Spleen (tissue), 11 donors: ENCODE data around the gene ERCC2. TPM values are rescaled to one million over a fixed set of nuclear protein-coding genes. Genes with fewer than 3 reads are reported as not detected.

Experiments
- DNase-seq: peaks from one replicate; pipeline ENCODE4 v3.0.0-alpha.2; 2020
- H3K27ac ChIP-seq, 8 donors: fragments of 200-600 bp; sonication (generic) in 7 of 8; 1 replicate in 4 of 8; 2 replicates in 4 of 8; pipeline versions ENCODE4 v1.5.0 to v1.8.0; 2016 to 2021; ENCODE audit warnings: inconsistent platforms in 4 of 8, mild to moderate bottlenecking in 4 of 8, moderate library complexity in 1 of 8
- H3K27me3 ChIP-seq, 7 donors: fragments of 200-600 bp; sonication (generic) in 6 of 7; replicated peaks in 1 of 7; 1 replicate in 4 of 7; 2 replicates in 3 of 7; pipeline versions ENCODE4 v1.5.0 to v1.8.0; 2016 to 2021; ENCODE audit warnings: inconsistent platforms in 3 of 7, mild to moderate bottlenecking in 1 of 7
- H3K36me3 ChIP-seq, 6 donors: fragments of 200-600 bp; sonication (generic) in 5 of 6; 1 replicate in 4 of 6; 2 replicates in 2 of 6; pipeline versions ENCODE4 v1.5.0 to v1.8.0; 2016 to 2021; ENCODE audit warnings: inconsistent platforms in 2 of 6
- H3K4me1 ChIP-seq, 6 donors: fragments of 200-600 bp; sonication (generic) in 5 of 6; 1 replicate in 3 of 6; 2 replicates in 3 of 6; pipeline versions ENCODE4 v1.5.0 to v1.8.0; 2016 to 2021; ENCODE audit warnings: inconsistent platforms in 3 of 6
- H3K4me3 ChIP-seq, 8 donors: fragments of 200-600 bp; sonication (generic) in 7 of 8; 1 replicate in 4 of 8; 2 replicates in 4 of 8; pipeline versions ENCODE4 v1.5.0 to v1.8.0; 2016 to 2021; ENCODE audit warnings: inconsistent platforms in 4 of 8, mild to moderate bottlenecking in 4 of 8, moderate library complexity in 2 of 8
- H3K9me3 ChIP-seq, 8 donors: fragments of 200-600 bp; sonication (generic) in 7 of 8; 1 replicate in 4 of 8; 2 replicates in 4 of 8; pipeline versions ENCODE4 v1.5.0 to v1.8.0; 2016 to 2021; ENCODE audit warnings: inconsistent platforms in 4 of 8
- POLR2A ChIP-seq, 3 donors: fragments of 450-650 bp; IDR thresholded peaks; one replicate each; pipeline ENCODE4 v1.5.1; 2017; ENCODE audit warnings: antibody characterized with exemption in 3 of 3, mild to moderate bottlenecking in 1 of 3
- POLR2AphosphoS5 ChIP-seq, 3 donors: sonication (generic); formaldehyde crosslinking; IDR thresholded peaks; one replicate each; pipeline ENCODE4 v1.5.1; 2017; ENCODE audit warnings: antibody characterized with exemption in 3 of 3
- WGBS, 5 donors: extraction: QIAGEN DNeasy Blood & Tissue Kit in 3 of 5; methylation state at CpG; one replicate each; pipeline versions ENCODE4 v1.1.5 to v1.1.7; 2013 to 2018; 5-methylcytosine and 5-hydroxymethylcytosine counted together
- intact Hi-C: fragments of 100-400 bp; cut with DNase I; formaldehyde crosslinking; loops from one replicate; pipeline ENCODE4 v1.15.0; 2023; ENCODE audit warnings: low total_unique reads
- polyA plus RNA-seq, 3 donors: library from polyadenylated mRNA; stranded (reverse); fragments of 200-250 nt; gene quantifications; one replicate each; pipeline ENCODE4 v1.2.1, GENCODE V29; 2013
- total RNA-seq, 7 donors: library from RNA; depleted of rRNA in 3 of 7; stranded (reverse); fragments of >200 nt in 3 of 7; fragmentation: NEBNext Ultra II Directional in 4 of 7; extraction: Animal tissue kit (Norgen Biotek cat#: 25700) in 4 of 7; gene quantifications; one replicate each; pipeline versions ENCODE4 v1.1.0 to v1.2.1, GENCODE V29; 2016 to 2021
- TF ChIP-seq, protein P1 (sequence below), 11 experiments: fragments of 200-600 bp in 7 of 11; fragments of 450-650 bp in 4 of 11; sonication (generic) in 4 of 11; IDR thresholded peaks in 8 of 11; conservative IDR thresholded peaks in 3 of 11; 1 replicate in 7 of 11; 2 replicates in 4 of 11; pipeline versions ENCODE4 v1.4.0 to v1.8.0; 2016 to 2021; ENCODE audit warnings: antibody characterized with exemption in 11 of 11, inconsistent platforms in 4 of 11, mild to moderate bottlenecking in 1 of 11
- donor health status: healthy with polysubstance abuse.
- donor health status: DM: no; HTN: no; CAD: no; lungs with moderate emphysema.
- donor health status: DM: no; HTN: no; CAD: no.
- donor health status: Bipolar disorder and iron deficiency.
- donor health status: healthy.
- donor health status: DM: no; HTN: no; CAD: no.
- donor health status: DM: yes; HTN: yes; CAD: no.

Gene ERCC2
- total and polyA plus RNA-seq, 10 donors = 11.5 to 22.1 (median 16.0) TPM

DNA sequence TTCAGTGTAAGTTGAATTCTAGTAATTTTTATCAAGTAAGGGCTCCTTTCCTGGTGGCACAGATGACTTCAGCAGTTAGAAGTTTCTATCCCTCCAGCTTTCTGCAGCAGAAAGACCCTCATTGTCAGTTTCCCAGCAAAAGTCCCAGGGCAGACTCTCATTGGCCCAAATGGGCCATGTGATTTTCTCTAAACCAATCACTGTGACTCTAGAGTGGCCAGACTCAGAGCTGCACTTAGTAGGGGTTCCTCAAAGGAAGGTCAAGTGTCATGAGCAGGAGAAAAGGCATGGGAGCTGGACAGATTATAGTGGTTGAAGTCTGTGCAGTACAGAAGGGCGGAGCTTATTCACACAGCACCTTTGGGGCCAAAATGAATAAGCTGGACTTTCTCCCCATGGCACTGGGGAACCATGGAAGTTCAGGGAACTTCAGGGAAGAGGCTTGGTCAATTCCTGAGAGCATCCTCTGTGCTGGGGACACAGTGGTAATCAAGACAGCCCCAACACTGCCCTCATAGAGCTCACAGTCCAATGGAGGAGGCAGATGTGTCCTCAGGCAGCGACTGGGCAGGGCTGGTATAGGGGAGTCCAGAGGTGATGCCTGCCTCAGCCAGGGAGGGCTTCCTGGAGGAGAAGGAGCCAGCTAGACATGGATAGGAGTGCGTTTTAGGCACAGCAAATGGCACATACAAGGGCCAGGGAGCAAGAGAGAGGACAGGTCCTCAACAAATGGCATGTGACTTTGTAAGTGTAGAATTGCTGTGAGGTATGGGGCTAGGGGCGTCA lies 66.0 kb downstream of the ERCC2 start:
- WGBS, 5 donors = 71 to 76% (median 75%) methylated on average over 4 of the region's 4 CpGs
- Histone ChIP-seq H3K27ac (no peak overlapping the region), H3K4me3 (no peak overlapping the region), H3K27me3 (peaks cover 0 to 4% (median 0%) of the 10 kb centered on the region in 7 donors), H3K36me3 (peaks cover 0 to 39% (median 16%) of the 10 kb centered on the region in 6 donors), H3K4me1 (no peaks in the 10 kb centered on the region), H3K9me3 (peaks cover 0 to 8% (median 0%) of the 10 kb centered on the region in 8 donors)
- TF ChIP-seq, protein P1, sequence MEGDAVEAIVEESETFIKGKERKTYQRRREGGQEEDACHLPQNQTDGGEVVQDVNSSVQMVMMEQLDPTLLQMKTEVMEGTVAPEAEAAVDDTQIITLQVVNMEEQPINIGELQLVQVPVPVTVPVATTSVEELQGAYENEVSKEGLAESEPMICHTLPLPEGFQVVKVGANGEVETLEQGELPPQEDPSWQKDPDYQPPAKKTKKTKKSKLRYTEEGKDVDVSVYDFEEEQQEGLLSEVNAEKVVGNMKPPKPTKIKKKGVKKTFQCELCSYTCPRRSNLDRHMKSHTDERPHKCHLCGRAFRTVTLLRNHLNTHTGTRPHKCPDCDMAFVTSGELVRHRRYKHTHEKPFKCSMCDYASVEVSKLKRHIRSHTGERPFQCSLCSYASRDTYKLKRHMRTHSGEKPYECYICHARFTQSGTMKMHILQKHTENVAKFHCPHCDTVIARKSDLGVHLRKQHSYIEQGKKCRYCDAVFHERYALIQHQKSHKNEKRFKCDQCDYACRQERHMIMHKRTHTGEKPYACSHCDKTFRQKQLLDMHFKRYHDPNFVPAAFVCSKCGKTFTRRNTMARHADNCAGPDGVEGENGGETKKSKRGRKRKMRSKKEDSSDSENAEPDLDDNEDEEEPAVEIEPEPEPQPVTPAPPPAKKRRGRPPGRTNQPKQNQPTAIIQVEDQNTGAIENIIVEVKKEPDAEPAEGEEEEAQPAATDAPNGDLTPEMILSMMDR (IDR thresholded peaks at IDR 0.05 in 8 of 11, conservative IDR thresholded peaks at IDR 0.05 in 3 of 11) = no peak
- peak in 1 of 3 donors; percentile 11 for TF ChIP-seq POLR2AphosphoS5 (IDR thresholded peaks at IDR 0.05)
- intact Hi-C loops = no loop called here
- no peak for DNase-seq

DNA sequence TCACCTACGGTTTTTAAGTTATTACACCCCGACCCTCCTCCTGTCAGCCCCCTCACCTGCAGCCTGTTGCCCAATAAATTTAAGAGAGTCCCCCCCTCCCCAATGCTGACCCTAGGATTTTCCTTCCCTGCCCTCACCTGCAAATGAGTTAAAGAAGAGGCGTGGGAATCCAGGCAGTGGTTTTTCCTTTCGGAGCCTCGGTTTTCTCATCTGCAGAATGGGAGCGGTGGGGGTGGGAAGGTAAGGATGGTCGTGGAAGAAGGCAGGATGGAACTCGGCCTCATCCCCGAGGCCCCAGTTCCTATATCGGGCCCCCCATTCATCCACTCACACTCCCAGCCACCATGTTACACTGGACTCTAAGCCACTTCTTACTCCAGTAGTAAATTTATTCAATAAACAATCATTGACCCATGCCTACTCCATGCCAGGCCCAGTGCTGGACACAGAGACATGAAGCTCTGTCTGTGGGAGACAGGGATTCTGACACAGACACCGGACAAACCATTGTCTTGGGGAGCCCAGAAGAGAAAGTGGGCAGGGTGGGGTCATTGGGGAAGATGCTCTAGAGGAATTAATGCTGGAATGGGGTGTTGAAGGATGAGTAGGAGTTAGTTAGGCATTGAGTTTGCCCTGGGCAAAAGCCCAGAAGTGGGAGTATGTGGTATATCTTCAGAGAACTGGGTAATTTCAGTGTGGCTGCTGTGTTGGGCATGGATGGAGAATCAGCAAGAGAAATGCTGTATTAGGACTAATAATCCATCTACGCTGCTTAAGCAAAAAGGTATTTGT lies 66.9 kb downstream of the ERCC2 start:
- DNase-seq = no peak
- peaks cover 0 to 4% (median 0%) of the 10 kb centered on the region in 7 donors for H3K27me3 ChIP-seq
- intact Hi-C loops = no loop called here
- no peak overlapping the region for H3K27ac ChIP-seq
- no peaks in the 10 kb centered on the region for H3K4me1 ChIP-seq
- H3K36me3 ChIP-seq = peaks cover 0 to 47% (median 17%) of the 10 kb centered on the region in 6 donors
- 93 to 98% (median 93%) methylated on average over 12 of the region's 12 CpGs for WGBS, 5 donors
- TF ChIP-seq POLR2A (IDR thresholded peaks at IDR 0.05) (no peak), POLR2AphosphoS5 (IDR thresholded peaks at IDR 0.05) (no peak)
- TF ChIP-seq, protein P1 (IDR thresholded peaks at IDR 0.05 in 8 of 11, conservative IDR thresholded peaks at IDR 0.05 in 3 of 11) = no peak
- H3K9me3 ChIP-seq = peaks cover 0 to 8% (median 0%) of the 10 kb centered on the region in 8 donors
- no peak overlapping the region for H3K4me3 ChIP-seq

DNA sequence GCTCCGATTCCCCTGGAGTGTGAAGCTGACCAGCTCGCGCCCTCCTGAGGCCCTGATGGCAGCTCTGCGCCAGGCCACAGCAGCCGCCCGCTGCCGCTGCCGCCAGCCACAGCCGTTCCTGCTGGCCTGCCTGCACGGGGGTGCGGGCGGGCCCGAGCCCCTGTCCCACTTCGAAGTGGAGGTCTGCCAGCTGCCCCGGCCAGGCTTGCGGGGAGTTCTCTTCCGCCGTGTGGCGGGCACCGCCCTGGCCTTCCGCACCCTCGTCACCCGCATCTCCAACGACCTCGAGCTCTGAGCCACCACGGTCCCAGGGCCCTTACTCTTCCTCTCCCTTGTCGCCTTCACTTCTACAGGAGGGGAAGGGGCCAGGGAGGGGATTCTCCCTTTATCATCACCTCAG lies 68.0 kb downstream of the ERCC2 start:
- Histone ChIP-seq H3K27me3 (peaks cover 0 to 2% (median 0%) of the 10 kb centered on the region in 7 donors), H3K36me3 (peaks cover 0 to 58% (median 17%) of the 10 kb centered on the region in 6 donors), H3K27ac (no peak overlapping the region), H3K9me3 (peaks cover 0 to 8% (median 0%) of the 10 kb centered on the region in 8 donors), H3K4me3 (no peak overlapping the region), H3K4me1 (no peaks in the 10 kb centered on the region)
- TF ChIP-seq POLR2AphosphoS5 (IDR thresholded peaks at IDR 0.05) = peak in 1 of 3 donors; percentile 25
- TF ChIP-seq, protein P1 (IDR thresholded peaks at IDR 0.05 in 8 of 11, conservative IDR thresholded peaks at IDR 0.05 in 3 of 11) = no peak
- intact Hi-C loops = no loop called here
- WGBS, 5 donors = 91 to 94% (median 93%) methylated on average over 19 to 27 of the region's 27 CpGs
- DNase-seq = no peak

Other genes starting within 250 kb of the ERCC2 start
- gene NKPD1, start 209.6 kb downstream of the ERCC2 start, total RNA-seq = under 1 TPM in 6 of 7 donors, not detected in 1; 0.20 to 0.77 (median 0.23) TPM
- gene NKPD1, start 209.6 kb downstream of the ERCC2 start, polyA plus RNA-seq = under 1 TPM; 0.17 to 0.21 (median 0.19) TPM
- 10 to 100 TPM; 25.9 to 46.6 (median 36.3) TPM for gene TRAPPC6A, start 192.3 kb downstream of the ERCC2 start, total RNA-seq
- gene TRAPPC6A, start 192.3 kb downstream of the ERCC2 start, polyA plus RNA-seq = 100 to 1,000 TPM in 2 of 3 donors, 10 to 100 TPM in 1; 66.4 to 109 (median 105) TPM
- 10 to 100 TPM; 14.7 to 31.7 (median 17.9) TPM for gene BLOC1S3, start 191.8 kb downstream of the ERCC2 start, total RNA-seq
- 1 to 10 TPM; 5.0 to 7.4 (median 7.4) TPM for gene BLOC1S3, start 191.8 kb downstream of the ERCC2 start, polyA plus RNA-seq
- gene EXOC3L2, start 125.2 kb downstream of the ERCC2 start, total RNA-seq = 10 to 100 TPM in 6 of 7 donors, 1 to 10 TPM in 1; 8.7 to 22.7 (median 16.4) TPM
- 1 to 10 TPM; 1.9 to 9.0 (median 2.5) TPM for gene EXOC3L2, start 125.2 kb downstream of the ERCC2 start, polyA plus RNA-seq
- 10 to 100 TPM; 17.9 to 45.8 (median 31.3) TPM for gene MARK4, start 119.3 kb downstream of the ERCC2 start, total RNA-seq
- gene MARK4, start 119.3 kb downstream of the ERCC2 start, polyA plus RNA-seq = 10 to 100 TPM in 1 of 3 donors, 1 to 10 TPM in 2; 6.5 to 12.7 (median 6.9) TPM
- gene CKM, start 47.7 kb downstream of the ERCC2 start, total RNA-seq = under 1 TPM in 1 of 7 donors, not detected in 6; 0.49 TPM
- gene CKM, start 47.7 kb downstream of the ERCC2 start, polyA plus RNA-seq = 1 to 10 TPM in 1 of 3 donors, under 1 TPM in 2; 0.29 to 4.4 (median 0.76) TPM
- gene KLC3, start 29.8 kb downstream of the ERCC2 start, total RNA-seq = under 1 TPM in 1 of 7 donors, not detected in 6; 0.87 TPM
- gene KLC3, start 29.8 kb downstream of the ERCC2 start, polyA plus RNA-seq = under 1 TPM; 0.05 to 0.10 (median 0.07) TPM
- gene PPP1R13L, start 34.5 kb upstream of the ERCC2 start, total RNA-seq = 10 to 100 TPM in 5 of 7 donors, 1 to 10 TPM in 2; 3.9 to 18.1 (median 12.5) TPM
- gene PPP1R13L, start 34.5 kb upstream of the ERCC2 start, polyA plus RNA-seq = 10 to 100 TPM in 1 of 3 donors, 1 to 10 TPM in 2; 7.5 to 13.2 (median 8.8) TPM
- 1 to 10 TPM; 2.6 to 4.3 (median 3.1) TPM for gene POLR1G, start 36.1 kb upstream of the ERCC2 start, total RNA-seq
- gene POLR1G, start 36.1 kb upstream of the ERCC2 start, polyA plus RNA-seq = 1 to 10 TPM; 2.1 to 4.3 (median 2.5) TPM
- gene ERCC1, start 53.3 kb upstream of the ERCC2 start, total RNA-seq = 10 to 100 TPM; 47.3 to 69.4 (median 59.7) TPM
- gene ERCC1, start 53.3 kb upstream of the ERCC2 start, polyA plus RNA-seq = 10 to 100 TPM; 45.3 to 54.6 (median 50.0) TPM
- 10 to 100 TPM in 2 of 7 donors, 1 to 10 TPM in 4, under 1 TPM in 1; 0.92 to 41.7 (median 1.6) TPM for gene FOSB, start 97.4 kb upstream of the ERCC2 start, total RNA-seq
- gene FOSB, start 97.4 kb upstream of the ERCC2 start, polyA plus RNA-seq = 1 to 10 TPM in 2 of 3 donors, under 1 TPM in 1; 0.42 to 2.2 (median 1.3) TPM
- gene RTN2, start 126.5 kb upstream of the ERCC2 start, total RNA-seq = 10 to 100 TPM in 6 of 7 donors, 1 to 10 TPM in 1; 9.2 to 22.6 (median 15.1) TPM
- gene RTN2, start 126.5 kb upstream of the ERCC2 start, polyA plus RNA-seq = 1 to 10 TPM; 4.9 to 7.9 (median 7.6) TPM
- 10 to 100 TPM in 2 of 7 donors, 1 to 10 TPM in 5; 6.3 to 21.4 (median 9.6) TPM for gene PPM1N, start 127.9 kb upstream of the ERCC2 start, total RNA-seq
- gene PPM1N, start 127.9 kb upstream of the ERCC2 start, polyA plus RNA-seq = 10 to 100 TPM in 2 of 3 donors, 1 to 10 TPM in 1; 9.5 to 13.4 (median 10.7) TPM
- gene VASP, start 136.9 kb upstream of the ERCC2 start, total RNA-seq = 100 to 1,000 TPM; 146 to 386 (median 221) TPM
- gene VASP, start 136.9 kb upstream of the ERCC2 start, polyA plus RNA-seq = 100 to 1,000 TPM; 154 to 210 (median 161) TPM
- gene OPA3, start 214.2 kb upstream of the ERCC2 start, total RNA-seq = 10 to 100 TPM; 13.6 to 18.4 (median 16.7) TPM
- gene OPA3, start 214.2 kb upstream of the ERCC2 start, polyA plus RNA-seq = 1 to 10 TPM; 2.8 to 7.7 (median 3.0) TPM
- 1 to 10 TPM; 2.6 to 5.6 (median 4.2) TPM for gene GPR4, start 231.6 kb upstream of the ERCC2 start, total RNA-seq
- 1 to 10 TPM in 2 of 3 donors, under 1 TPM in 1; 0.33 to 2.1 (median 1.2) TPM for gene GPR4, start 231.6 kb upstream of the ERCC2 start, polyA plus RNA-seq